IPS-18a (cell line): Measurements from ENCODE around the gene DACH1.

ENCODE experiments used
- H3K27ac ChIP-seq: one replicate; pipeline ENCODE4 v1.5.1; 2013; ENCODE audit warnings: low read length
- H3K27me3 ChIP-seq: one replicate; pipeline ENCODE4 v1.6.1; 2013; ENCODE audit warnings: mild to moderate bottlenecking, low read length; ENCODE audit not compliant: control insufficient read depth, insufficient read depth
- H3K36me3 ChIP-seq: one replicate; pipeline ENCODE4 v1.6.1; 2013; ENCODE audit warnings: low read depth, low read length; ENCODE audit not compliant: control insufficient read depth
- H3K4me1 ChIP-seq: one replicate; pipeline ENCODE4 v1.6.1; 2013; ENCODE audit warnings: low read depth, low read length; ENCODE audit not compliant: control insufficient read depth
- H3K4me3 ChIP-seq: one replicate; pipeline ENCODE4 v1.5.1; 2013; ENCODE audit warnings: low read length
- H3K9ac ChIP-seq: one replicate; pipeline ENCODE4 v1.6.1; 2013; ENCODE audit warnings: mild to moderate bottlenecking, low read length, moderate library complexity
- H3K9me3 ChIP-seq: one replicate; pipeline ENCODE4 v1.6.1; 2013; ENCODE audit warnings: low read depth, low read length; ENCODE audit not compliant: control insufficient read depth

Gene DACH1

GRCh38 chr13:71877256-71877653 is 10.3 kb upstream of the DACH1 start:
- H3K9ac ChIP-seq = no peak overlapping the region
- H3K4me3 ChIP-seq = peak overlapping the region; percentile 4
- H3K27me3 ChIP-seq = no peaks in the 10 kb centered on the region
- no peak overlapping the region for H3K27ac ChIP-seq
- H3K4me1 ChIP-seq = peaks cover 31% of the 10 kb centered on the region
- H3K36me3 ChIP-seq = no peaks in the 10 kb centered on the region
- no peaks in the 10 kb centered on the region for H3K9me3 ChIP-seq

DNA sequence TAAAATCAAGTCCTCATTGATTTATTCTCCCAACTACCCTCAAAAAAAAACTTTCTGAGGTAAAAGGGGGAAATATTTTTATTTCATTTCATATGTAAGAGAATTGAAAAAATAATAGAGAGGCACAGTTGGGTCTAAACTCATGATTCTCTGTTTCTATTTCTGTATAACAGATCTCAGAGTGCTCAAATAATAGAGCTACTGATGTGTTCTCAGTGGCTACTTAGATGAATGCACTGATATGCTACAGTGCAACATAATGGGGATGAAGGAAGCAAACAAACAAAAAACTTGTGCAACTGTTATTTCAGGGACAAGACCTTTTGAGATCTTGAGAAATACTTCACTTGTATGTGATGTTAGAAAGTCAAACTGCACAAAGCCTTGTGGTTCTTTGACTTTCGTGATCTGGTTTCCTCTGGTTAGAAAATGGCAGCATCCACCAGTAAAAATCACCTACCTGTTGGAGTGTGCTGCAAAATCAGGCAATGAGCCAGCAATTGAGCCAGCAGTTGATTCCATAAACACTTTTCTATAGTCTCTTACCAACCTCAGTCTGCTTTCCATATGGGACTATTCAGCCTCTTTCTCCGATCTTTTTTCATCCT is 9.7 kb upstream of the DACH1 start:
- Histone ChIP-seq H3K4me3 (peak overlapping the region; percentile 4), H3K27ac (no peak overlapping the region), H3K27me3 (no peaks in the 10 kb centered on the region), H3K4me1 (peaks cover 31% of the 10 kb centered on the region), H3K9me3 (no peaks in the 10 kb centered on the region), H3K36me3 (no peaks in the 10 kb centered on the region), H3K9ac (no peak overlapping the region)

DNA sequence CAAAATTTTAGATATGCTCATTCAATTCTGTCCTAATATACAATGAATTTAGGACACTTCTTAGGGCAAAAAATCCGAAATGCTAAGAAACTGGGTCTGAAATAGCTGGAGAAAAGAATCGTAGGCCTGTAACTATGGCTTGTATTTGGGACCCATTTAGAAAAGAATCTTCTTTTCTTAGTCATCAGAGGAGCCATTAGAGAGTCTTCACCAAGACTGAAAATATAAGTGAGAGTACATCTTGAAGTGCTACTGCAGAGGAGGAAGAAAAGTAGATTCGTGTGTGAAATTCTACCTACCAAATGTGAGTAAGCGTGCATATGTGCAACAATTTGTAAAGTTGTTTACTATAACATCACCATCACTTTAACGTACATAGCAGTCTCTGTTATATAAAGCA is 8.8 kb upstream of the DACH1 start:
- H3K27me3 ChIP-seq = no peaks in the 10 kb centered on the region
- no peak overlapping the region for H3K9ac ChIP-seq
- no peaks in the 10 kb centered on the region for H3K9me3 ChIP-seq
- H3K4me1 ChIP-seq = peaks cover 28% of the 10 kb centered on the region
- no peak overlapping the region for H3K27ac ChIP-seq
- no peaks in the 10 kb centered on the region for H3K36me3 ChIP-seq
- no peak overlapping the region for H3K4me3 ChIP-seq

- Histone ChIP-seq H3K4me1 (peaks cover 28% of the 10 kb centered on the region), H3K36me3 (no peaks in the 10 kb centered on the region), H3K9me3 (no peaks in the 10 kb centered on the region), H3K9ac (no peak overlapping the region), H3K27me3 (peaks cover 5% of the 10 kb centered on the region), H3K27ac (no peak overlapping the region), H3K4me3 (no peak overlapping the region)
These were observed 7.5 kb upstream of the DACH1 start for GRCh38 chr13:71874458-71874857.

- Histone ChIP-seq H3K27ac (no peak overlapping the region), H3K4me1 (peaks cover 30% of the 10 kb centered on the region), H3K36me3 (no peaks in the 10 kb centered on the region), H3K9ac (no peak overlapping the region), H3K9me3 (no peaks in the 10 kb centered on the region), H3K4me3 (no peak overlapping the region), H3K27me3 (peaks cover 13% of the 10 kb centered on the region)
These were observed 6.6 kb upstream of the DACH1 start for GRCh38 chr13:71873418-71874247.

- Histone ChIP-seq H3K4me3 (no peak overlapping the region), H3K9me3 (no peaks in the 10 kb centered on the region), H3K27me3 (peaks cover 31% of the 10 kb centered on the region), H3K27ac (no peak overlapping the region), H3K9ac (no peak overlapping the region), H3K36me3 (no peaks in the 10 kb centered on the region), H3K4me1 (peaks cover 21% of the 10 kb centered on the region)
These were observed 4.8 kb upstream of the DACH1 start for GRCh38 chr13:71871844-71872243.

DNA sequence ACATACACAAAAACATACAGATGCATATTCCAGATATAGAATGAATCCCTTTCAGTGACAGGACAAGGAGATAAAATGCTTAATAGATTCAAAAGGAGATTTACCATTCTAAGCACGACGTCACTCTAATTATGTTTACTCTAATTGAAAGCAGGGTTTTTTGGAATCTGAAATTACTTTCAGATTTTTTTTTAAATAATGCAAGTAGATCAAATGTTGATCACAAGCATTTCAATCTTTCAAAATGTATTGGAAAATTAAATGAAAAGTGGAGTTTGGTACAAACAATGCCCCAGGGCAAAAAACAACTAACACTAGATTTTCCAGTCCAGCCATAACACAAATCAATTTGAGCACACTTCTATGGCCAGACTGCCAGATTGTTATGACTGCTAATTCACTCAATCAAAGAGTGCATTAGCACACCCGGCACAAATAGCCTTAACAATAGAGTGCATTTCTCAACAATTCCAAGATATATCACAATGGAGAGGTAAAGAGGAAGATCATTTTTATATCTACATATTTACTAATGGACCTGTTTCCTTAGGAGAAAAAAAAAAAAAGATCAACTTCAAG is 4.3 kb upstream of the DACH1 start:
- no peak overlapping the region for H3K9ac ChIP-seq
- peaks cover 36% of the 10 kb centered on the region for H3K27me3 ChIP-seq
- no peak overlapping the region for H3K27ac ChIP-seq
- no peaks in the 10 kb centered on the region for H3K36me3 ChIP-seq
- H3K9me3 ChIP-seq = no peaks in the 10 kb centered on the region
- H3K4me1 ChIP-seq = peaks cover 15% of the 10 kb centered on the region
- no peak overlapping the region for H3K4me3 ChIP-seq

DNA sequence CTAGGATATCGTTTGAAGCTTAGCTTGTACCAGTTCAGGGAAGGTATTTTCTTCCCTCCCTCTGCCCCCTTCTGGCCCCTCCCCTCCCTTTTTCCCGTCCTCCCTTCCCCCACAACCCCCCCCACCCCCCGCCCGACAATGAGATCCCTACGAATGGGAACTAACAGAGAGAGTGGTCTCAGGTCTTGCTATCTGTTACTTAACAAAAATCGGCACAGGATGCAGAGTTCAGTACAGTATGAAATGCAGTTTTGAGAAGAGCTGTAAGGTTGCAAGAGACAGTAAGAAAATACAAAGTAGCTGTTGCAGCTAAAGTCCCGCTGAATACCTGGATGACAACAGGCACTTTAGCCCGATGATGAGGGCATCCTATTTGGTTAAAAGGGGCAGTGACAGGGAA is 3.1 kb upstream of the DACH1 start:
- H3K4me1 ChIP-seq = peaks cover 11% of the 10 kb centered on the region
- H3K27ac ChIP-seq = no peak overlapping the region
- H3K9ac ChIP-seq = no peak overlapping the region
- peaks cover 46% of the 10 kb centered on the region for H3K27me3 ChIP-seq
- H3K9me3 ChIP-seq = no peaks in the 10 kb centered on the region
- H3K36me3 ChIP-seq = no peaks in the 10 kb centered on the region
- H3K4me3 ChIP-seq = peak overlapping the region; percentile 47

GRCh38 chr13:71869274-71869673 is 2.3 kb upstream of the DACH1 start:
- no peaks in the 10 kb centered on the region for H3K36me3 ChIP-seq
- H3K4me1 ChIP-seq = peaks cover 11% of the 10 kb centered on the region
- no peak overlapping the region for H3K9ac ChIP-seq
- H3K27ac ChIP-seq = no peak overlapping the region
- peaks cover 55% of the 10 kb centered on the region for H3K27me3 ChIP-seq
- H3K9me3 ChIP-seq = no peaks in the 10 kb centered on the region
- H3K4me3 ChIP-seq = peak overlapping the region; percentile 47

- Histone ChIP-seq H3K9ac (no peak overlapping the region), H3K9me3 (no peaks in the 10 kb centered on the region), H3K27ac (no peak overlapping the region), H3K36me3 (no peaks in the 10 kb centered on the region), H3K4me3 (peak overlapping the region; percentile 84), H3K4me1 (peaks cover 20% of the 10 kb centered on the region), H3K27me3 (peaks cover 82% of the 10 kb centered on the region)
These were observed 471 bp downstream of the DACH1 start for GRCh38 chr13:71866335-71867130.

DNA sequence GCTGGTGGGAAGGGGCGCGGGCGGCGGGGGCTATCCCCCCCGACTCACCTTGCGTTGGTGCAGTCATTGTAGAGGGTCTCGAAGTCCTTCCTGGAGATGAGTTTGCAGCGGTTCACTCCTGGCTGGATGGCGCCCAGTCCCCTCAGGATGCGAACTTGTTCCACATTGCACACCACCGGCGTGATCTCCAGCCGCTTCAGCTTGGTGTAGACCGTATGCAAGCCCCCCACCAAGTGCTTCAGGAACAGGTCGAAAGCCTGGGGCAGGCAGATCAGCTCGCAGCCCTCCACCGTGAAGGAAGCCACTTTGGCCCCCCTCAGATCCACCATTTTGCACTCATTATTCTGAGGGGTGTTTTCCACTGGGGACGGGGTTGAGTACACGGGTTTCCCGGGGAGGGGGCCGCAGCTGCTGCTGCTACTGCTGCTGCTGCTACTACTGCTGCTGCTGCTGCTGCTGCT is 1.1 kb downstream of the DACH1 start:
- Histone ChIP-seq H3K27me3 (peaks cover 84% of the 10 kb centered on the region), H3K4me3 (peak overlapping the region; percentile 84), H3K4me1 (peaks cover 20% of the 10 kb centered on the region), H3K27ac (no peak overlapping the region), H3K9me3 (no peaks in the 10 kb centered on the region), H3K36me3 (no peaks in the 10 kb centered on the region), H3K9ac (peak overlapping the region; percentile 42)
